GM19467 (cell line): ENCODE data around the gene PSME2.

Experiments used
- ATAC-seq: cut with Tn5 transposase; IDR thresholded peaks from one replicate; pipeline ENCODE4 v1.9.1; 2021; ENCODE audit warnings: mild to moderate bottlenecking, moderate library complexity; ENCODE audit not compliant: unreplicated experiment

The PSME2 gene

DNA sequence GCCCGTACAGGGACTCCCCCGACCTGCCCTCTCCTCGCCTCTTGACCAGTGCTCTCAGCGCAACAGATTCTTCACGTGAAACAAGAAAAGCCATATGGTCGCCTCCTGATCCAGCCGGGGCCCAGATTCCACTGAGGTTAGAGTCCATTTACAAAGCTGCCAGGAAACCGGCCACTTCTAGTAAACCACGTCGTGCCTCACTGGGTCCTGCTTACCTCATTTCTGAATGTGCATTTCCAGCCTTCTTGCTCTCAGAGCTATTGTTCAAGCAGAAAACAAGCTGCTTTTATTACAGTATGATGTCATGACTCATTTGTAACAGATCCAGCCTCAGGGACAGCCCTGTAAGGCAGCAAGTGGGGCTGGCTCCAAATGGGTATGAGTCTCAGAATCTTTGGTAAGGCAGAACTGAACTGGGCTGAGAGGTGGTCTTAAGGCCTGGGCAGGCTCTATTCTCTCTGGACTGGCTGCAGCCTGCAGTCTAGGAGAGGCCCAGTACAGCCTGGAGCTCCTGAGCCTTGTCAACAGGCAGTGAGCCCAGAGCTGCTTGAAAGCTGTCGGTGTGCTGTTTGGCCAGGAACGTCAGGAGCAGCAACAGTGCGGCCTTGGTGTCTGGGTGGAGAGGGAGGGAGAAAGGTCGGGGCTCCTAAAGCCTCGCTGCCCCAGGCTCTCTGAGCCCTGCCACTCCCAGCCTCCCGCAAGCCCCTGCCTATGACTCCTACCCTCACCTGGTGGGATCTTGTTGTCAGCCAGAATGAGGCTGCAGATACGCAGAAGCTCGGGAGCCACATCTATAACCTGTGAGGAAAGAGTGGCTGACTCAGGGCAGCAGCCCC lies 33.8 kb upstream of the PSME2 start:
- ATAC-seq = no peak

DNA sequence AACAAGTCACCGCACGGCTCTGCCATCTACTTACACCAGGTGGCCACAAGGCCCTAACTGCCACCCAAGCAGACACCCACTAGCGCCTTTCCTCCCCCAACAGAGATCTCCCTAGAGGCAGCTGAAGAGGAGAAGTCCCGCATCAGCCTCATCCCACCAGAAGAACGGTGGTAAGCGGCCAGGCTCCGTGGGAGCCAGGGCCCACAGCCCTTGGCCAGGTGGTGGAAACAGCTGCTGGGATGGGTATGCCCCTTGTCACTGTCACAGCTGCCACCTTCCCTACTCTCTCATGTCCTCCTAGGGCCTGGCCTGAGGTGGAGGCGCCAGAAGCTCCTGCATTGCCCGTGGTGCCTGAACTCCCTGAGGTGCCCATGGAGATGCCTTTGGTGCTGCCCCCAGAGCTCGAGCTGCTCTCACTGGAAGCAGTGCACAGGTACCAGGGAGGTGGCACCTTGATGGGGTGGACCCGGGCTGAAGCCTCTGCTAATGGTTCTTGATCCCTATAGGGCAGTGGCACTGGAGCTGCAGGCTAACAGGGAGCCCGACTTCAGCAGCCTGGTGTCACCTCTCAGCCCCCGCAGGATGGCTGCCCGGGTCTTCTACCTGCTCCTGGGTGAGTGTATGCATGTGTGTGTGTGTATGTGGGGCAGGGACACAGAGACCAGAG lies 33.0 kb upstream of the PSME2 start:
- no peak for ATAC-seq

DNA sequence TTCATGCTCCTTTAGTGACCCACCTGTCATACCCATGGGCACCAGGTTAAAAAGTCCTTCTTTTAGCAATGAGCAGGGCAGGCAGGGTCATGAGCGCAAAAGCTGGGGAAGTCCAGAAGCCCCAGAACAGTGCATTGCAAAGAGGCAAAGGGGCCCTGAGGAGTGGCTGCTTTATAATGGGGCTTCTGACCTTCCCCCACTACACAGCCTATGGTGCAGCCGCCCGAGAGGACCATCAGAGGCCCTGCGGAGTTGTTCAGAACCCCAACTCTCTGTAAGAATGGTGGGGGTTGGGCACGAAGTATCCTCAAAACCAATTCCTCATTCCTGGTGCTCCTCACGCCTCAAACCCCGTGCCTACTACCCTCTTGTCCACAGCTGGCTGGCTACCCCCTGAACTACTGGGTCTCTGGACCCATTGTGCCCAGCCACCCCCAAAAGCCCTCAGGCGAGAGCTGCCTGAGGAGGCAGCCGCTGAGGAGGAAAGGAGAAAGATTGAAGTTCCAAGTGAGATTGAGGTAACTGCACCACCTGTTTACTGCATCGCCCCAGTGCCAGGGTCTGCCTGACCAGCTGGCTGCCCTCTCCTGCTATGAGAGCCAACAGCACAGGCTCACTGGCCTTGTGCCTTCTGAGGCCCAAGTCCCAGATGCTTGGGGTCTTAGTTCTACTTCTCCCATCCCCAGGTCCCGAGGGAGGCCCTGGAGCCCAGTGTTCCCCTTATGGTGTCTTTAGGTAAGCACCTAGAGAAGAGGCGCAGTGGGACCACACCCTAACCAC lies 32.2 kb upstream of the PSME2 start:
- ATAC-seq = no peak

DNA sequence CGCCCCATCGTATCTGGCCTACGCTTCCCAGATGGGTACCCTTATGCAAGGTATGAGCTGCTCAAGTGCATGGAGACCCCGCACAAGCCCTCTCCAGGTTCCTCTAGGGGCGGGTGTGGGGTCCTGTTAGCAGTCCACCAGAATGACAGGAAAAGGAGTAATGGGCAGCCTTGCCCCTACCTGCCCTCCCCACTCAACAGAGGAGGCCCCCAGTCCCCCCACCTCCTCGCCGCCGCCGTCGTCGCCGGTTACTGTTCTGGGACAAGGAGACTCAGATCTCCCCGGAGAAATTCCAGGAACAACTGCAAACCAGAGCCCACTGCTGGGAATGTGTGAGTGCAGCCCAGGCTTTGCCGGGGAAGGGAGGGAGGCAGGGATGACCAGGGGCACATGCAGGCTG lies 31.5 kb upstream of the PSME2 start:
- ATAC-seq = no peak

DNA sequence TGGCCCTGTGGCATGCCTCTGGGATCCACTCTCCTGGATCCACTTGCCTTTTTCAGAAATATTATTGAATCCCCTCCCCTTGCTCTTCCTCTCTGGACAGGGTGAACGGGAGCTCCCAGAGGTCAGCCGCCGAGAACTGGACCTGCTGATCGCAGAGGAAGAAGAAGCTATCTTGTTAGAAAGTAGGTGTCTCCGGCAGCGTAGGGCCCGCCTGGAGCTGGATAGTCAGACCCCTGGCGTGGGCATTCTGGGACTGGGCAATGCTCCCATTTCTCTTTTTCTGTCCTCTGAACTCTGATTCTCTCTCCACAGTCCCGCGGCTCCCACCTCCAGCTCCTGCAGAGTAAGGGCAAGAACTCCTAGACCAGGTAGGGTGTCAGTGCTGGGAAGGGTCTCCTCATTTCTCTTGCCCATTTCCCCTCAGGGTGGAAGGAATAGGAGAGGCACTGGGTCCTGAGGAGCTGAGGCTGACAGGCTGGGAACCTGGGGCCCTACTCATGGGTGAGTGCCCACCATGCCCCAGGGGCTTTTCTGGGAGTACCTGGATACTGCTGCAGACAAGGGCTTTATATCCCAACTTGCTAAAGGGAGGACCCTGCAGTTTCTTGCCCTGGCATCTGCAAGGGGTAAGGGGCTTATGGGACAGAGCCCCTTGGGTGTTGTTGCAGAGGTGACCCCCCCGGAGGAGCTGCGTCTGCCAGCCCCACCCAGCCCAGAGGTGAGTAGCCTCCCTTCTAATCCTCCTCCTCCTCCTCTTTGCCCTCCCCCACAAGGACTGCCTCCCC lies 30.8 kb upstream of the PSME2 start:
- ATAC-seq = no peak

DNA sequence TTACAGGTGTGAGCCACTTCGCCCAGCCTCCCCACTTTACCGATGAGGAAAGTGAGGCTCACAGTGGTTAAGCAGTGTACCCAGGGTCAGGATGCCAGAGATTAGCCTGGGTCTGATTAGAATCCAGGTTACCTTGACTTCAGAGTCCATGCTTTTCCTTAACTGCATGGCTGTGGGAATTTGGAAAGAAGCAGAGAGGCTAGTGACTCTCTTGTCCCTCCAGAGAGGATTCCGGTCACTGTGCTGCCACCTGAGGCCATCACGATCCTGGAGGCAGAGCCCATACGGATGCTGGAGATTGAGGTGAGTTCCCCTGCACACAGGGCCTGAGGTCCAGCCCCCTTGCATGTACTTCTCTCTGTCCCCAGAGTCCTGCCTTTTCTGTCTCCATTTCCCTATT lies 30.2 kb upstream of the PSME2 start:
- ATAC-seq = no peak

DNA sequence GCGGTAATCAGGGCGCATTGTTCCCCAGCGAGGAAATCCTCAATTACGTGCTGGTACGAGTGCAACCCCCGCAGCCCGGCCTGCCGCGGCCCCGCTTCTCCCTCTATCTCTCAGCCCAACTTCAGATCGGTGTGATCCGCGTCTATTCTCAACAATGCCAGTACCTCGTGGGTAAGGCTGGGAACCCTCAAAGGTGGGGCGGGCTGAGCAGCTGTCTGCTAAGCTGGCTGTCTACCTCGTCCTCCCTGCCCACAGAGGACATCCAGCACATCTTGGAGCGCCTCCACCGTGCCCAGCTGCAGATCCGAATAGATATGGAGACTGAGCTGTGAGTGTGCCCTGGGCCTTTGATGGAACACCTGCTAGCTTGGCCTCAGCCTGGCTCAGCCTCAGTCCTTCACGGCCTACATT lies 26.5 kb upstream of the PSME2 start:
- no peak for ATAC-seq

DNA sequence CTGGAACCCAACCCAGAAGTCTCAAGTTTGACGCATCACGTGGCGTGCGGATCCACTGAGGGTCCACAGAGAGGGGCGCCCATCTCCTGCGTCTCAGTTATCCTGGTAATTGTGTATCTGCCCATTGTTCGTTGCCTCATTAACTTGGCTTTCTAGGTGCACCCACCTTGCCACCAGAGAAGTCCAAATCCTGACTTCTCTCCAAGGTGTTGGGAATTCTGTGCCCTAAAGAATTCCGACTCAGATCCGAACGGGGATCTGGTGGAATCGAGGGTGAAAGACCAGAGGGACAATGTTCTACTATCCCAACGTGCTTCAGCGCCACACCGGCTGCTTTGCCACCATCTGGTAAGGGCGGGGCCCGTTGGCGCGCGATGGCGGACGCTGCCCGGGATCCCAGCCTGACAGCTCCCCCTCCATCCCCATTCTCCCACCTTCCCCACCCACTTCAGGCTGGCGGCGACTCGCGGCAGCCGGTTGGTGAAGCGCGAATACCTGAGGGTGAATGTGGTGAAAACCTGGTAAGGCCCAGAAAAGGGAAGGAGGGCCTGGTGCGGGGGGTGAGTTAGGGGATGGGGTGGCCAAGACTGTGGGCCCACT lies 26.0 kb upstream of the PSME2 start:
- no peak for ATAC-seq

DNA sequence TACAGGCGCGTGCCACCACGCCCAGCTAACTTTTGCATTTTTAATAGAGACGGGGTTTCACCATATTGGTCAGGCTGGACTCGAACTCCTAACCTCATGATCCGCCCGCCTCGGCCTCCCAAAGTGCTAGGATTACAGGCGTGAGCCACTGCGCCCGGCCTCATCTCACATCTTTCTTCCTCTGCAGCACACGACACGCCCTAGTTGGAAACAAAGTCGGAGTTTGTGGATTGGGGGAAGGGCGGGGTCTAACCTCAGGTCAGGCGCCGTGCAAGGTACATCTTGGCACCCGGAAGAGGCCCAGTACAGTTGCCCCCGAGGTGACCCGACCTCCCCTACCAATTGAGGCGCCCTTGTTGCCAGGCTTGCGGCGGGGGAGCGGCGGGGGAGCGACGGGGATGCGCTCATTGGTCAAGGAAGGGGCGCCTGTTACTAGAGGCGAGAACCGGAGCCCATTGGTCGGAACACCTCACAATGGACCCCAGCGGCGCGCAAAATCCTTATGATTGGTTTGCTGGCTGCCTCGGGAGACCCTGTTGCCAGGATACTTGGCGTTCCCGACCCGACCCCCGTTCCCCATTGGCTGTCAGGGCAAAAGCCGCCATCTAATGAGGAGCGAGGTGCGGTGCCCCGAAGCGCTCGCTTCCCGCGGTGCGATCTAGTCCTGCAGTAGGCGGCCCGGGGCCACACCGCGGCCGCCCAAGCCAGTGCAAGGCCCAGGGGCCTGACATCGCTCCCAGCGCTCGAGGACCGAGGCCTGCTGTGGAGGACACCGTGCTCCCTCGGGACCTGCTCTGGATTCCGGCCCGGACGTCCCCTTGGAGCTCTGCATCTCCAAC lies 25.2 kb upstream of the PSME2 start, which contains the start of gene REC8:
REC8 (plus strand) TSS at position 659 of the 839 bp plus-strand sequence. CDS start 473 bp downstream, outside the sequence.
- peak; percentile 76 for ATAC-seq

DNA sequence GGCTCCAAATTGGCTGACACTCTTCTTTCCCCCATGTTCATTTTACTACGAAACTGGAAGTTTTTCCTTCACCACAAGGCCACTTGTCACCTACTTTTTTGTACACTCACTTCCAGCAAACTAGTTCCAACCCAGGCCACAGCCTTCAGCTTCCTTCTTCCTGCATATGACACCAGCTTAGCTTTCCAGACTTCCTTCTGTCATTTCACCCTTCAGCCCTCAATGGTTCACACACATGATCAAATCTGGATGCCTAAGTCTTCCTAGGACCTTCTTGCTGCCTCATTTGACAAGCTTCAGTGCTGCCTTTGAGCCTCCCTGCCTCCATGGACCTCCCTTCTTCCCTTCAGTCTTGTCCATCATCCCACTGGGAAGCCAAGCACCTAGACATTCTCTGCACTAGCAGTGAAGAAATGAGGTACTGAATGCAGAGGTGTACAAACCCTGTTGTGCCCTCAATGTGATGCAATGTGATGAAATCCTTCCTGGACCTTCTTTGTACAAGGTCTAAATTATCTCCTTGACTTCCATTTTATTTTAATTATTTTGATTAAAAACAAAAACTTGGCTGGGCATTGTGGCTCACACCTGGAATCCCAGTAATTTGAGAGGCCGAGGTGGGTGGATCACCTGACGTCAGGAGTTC lies 21.2 kb upstream of the PSME2 start:
- ATAC-seq = no peak

DNA sequence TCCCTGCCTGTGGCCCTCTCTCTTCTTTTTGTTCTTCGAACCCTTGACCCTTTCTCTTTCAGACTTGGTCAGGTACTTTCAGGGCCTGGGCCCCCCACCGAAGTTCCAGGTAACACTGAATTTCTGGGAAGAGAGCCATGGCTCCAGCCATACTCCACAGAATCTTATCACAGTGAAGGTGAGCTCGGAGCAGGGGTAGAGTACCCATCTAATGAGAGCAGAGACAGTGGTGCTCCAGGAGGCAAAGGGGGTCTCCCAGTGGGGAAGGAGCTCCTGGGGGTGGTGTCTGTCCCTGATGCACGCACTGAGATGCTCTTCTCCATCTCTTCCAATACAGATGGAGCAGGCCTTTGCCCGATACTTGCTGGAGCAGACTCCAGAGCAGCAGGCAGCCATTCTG lies 19.4 kb upstream of the PSME2 start:
- ATAC-seq = no peak

DNA sequence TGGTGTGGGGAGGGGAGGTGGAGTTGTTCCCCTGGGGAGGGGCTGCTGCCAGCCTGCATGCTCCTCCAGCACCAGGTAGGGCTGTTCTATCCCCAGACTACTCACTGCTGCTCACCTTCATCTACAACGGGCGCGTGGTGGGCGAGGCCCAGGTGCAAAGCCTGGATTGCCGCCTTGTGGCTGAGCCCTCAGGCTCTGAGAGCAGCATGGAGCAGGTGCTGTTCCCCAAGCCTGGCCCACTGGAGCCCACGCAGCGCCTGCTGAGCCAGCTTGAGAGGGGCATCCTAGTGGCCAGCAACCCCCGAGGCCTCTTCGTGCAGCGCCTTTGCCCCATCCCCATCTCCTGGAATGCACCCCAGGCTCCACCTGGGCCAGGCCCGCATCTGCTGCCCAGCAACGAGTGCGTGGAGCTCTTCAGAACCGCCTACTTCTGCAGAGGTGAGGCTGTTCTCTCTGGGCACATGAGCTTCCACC lies 18.1 kb upstream of the PSME2 start:
- ATAC-seq = no peak

DNA sequence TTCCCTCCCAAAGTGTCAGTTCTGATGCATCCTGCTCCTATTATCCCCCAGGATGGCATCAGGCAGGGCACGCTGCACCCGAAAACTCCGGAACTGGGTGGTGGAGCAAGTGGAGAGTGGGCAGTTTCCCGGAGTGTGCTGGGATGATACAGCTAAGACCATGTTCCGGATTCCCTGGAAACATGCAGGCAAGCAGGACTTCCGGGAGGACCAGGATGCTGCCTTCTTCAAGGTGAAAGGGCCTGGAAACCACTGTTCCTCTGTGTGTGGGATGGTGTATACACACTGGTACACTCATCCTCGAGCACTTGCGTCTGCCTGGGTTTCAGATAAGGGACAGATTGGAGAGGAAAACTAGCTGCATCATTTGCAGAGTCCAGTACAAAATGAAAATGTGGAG lies 15.7 kb upstream of the PSME2 start:
- no peak for ATAC-seq

DNA sequence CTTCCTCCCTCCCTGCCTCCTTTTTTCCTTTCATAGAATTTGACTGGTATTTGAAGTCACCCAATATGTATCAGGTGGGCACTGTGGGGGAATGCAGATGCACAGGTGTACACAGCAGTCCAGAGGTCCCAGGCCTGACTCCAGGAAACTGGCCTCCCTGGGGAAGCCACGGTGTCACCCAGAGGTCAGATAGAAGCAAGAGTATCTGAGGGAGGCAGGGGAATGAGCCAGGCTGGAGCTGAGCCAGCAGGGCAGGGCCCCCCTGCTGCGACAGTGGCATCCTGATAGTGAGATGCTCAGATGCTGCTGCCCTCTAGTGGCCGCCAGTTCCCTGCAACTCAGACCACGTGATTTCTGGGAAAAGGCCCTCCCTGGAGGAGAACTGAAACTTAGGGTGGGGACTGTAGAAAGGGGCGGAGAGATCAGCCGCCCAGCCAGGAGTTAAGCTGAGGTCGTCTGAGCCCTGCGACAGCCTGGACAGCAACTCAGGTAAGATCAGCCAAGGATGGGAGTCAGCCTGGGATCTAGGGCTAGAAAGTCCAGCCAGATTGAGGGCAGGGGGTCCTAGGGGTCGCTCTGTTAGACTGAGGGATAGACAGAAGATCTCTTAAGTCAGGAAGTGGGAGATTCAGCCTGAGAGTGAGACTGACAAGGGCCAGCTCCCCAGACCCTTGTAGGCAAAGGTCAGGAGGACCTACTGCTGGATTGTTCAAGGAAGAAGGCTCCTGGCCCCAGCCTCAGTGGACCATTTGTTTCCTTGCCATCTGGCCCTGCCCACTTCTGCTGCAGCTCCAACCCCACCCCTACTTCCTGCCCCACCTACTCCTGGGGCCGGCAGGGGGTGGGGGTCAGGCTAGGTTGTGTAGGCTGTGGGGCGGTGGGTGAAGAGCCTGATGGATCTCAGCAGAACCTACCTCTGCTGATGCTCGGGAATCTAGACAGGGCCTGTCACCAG lies 14.7 kb upstream of the PSME2 start, which contains the start of gene IRF9:
IRF9 (plus strand) TSS at position 416 of the 955 bp plus-strand sequence. CDS start 880 bp downstream, outside the sequence.
- ATAC-seq = peak; percentile 81

DNA sequence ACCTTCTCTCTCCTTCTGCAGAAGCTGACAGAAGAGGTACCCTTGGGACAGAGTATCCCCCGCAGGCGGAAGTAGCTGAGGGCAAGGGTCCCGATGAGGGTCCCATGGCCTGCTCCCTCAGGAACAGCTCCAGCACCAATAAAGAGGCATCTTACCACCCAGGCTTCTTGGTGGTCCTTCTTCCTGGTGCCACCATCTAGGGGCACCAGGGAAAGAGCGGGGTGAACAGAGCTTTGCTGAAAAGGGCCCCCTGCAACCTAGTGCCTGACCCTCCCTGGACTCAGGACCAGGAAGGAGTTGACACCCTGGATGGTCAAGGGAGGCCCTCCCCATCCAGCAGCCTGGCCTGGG lies 14.1 kb upstream of the PSME2 start:
- no peak for ATAC-seq

DNA sequence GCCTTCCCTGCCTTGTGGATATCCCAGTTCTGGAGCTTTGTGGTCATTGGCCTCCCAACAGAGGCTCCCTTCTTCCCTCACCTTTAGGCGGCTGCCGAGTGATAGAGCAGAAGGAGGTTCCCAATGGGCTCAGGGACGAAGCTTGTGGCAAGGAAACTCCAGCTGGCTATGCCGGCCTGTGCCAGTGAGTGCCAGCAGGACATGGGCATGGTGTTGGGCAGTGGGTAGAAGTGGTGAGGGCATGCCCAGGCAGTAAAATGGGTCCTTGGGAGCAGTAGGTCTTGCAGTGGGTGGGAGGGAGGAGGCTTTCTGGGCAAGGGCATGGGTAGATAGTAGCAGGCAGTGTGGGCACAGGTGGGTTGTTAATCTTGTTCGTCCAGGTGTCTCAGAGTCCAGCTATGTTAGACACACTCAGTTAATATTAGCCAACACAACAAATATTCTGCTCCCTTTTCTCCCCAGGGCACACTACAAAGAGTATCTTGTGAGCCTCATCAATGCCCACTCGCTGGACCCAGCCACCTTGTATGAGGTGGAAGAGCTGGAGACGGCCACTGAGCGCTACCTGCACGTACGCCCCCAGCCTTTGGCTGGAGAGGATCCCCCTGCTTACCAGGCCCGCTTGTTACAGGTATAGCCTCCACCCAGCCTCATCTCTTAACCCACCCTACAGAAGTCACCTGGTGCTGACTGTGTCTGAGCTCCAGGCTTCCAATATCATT lies 13.5 kb upstream of the PSME2 start:
- no peak for ATAC-seq

DNA sequence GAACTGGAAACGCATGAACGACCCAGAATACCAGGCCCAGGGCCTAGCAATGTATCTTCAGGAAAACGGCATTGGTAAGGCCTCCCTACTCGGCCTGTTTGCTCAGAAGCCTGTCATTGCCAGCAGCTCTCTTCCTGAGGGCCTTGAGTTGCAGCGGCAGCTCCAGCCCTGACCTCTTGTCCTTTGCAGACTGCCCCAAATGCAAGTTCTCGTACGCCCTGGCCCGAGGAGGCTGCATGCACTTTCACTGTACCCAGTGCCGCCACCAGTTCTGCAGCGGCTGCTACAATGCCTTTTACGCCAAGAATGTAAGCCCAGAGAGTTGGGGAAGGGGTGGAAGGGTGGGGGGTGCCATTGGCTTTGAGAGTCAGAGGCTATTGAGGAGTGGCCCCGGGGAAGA lies 10.9 kb upstream of the PSME2 start:
- no peak for ATAC-seq
